ENCODE results near the gene PPP3CA.

GRCh38 chr4:101348367-101348827 is 1.1 kb upstream of the PPP3CA start:
- TF ChIP-seq EZH2 (IDR thresholded peaks at IDR 0.05; ENCODE audit: low read length) (no peak), CTCF (optimal IDR thresholded peaks at IDR 0.05 in 1 of 3, IDR thresholded peaks at IDR 0.05 in 1 of 3, conservative IDR thresholded peaks at IDR 0.05 in 1 of 3; ENCODE audit: extremely low read depth in 1 of 3, insufficient read depth in 2 of 3, low read length in 3 of 3) (no peak)
